GM12865 (cell line): Measurements from ENCODE around the gene SEMG1.

Experiments used
- DNase-seq: peaks from one replicate; pipeline ENCODE4 v3.0.0; 2010; ENCODE audit warnings: low read depth
- H3K4me3 ChIP-seq: 2 replicates; pipeline ENCODE4 v1.5.1; 2011; ENCODE audit warnings: mild to moderate bottlenecking, low read depth, low read length, control low read depth
- TF ChIP-seq, protein P1 (sequence below): IDR thresholded peaks from 2 replicates; pipeline ENCODE4 v1.5.1; 2011; ENCODE audit warnings: low read length, control low read depth, low read depth, inconsistent platforms; ENCODE audit not compliant: insufficient read depth; ENCODE audit errors: missing control alignments

Gene SEMG1

DNA sequence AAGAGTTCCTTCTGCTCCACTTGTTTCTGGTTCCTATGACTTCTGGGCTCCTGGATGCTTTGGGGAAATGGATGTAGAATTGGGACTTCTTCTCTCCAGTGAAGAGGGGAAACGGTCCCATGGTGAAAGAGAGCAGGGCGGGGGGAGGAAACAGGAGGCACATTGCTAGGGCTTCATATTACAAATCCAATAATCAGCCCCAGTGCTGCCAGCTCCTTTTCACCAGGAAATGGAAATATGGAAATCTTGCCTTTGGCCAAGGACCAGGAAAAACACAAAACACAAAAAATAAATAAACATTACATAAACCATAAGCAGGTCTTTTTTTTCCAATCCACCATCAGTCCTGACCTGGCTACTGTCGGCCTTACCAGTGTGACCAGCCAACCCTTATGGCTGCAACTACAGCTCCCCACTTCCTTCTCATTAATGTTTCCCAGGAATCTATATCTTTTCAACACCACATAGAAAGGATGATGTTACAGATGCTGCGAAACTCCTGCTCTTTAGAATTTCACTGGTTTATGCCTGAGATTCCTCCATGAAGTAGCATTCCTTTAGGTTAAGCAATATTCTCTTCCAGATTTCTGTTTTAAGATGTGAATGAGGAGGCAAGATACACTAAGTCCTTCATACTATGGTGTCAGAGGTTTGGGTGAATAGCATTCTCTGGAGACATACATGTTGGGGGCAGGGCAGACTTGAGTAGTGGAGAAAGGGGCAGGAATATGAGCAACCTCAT lies 30.1 kb upstream of the SEMG1 start:
- no peak overlapping the region for H3K4me3 ChIP-seq
- TF ChIP-seq, protein P1, sequence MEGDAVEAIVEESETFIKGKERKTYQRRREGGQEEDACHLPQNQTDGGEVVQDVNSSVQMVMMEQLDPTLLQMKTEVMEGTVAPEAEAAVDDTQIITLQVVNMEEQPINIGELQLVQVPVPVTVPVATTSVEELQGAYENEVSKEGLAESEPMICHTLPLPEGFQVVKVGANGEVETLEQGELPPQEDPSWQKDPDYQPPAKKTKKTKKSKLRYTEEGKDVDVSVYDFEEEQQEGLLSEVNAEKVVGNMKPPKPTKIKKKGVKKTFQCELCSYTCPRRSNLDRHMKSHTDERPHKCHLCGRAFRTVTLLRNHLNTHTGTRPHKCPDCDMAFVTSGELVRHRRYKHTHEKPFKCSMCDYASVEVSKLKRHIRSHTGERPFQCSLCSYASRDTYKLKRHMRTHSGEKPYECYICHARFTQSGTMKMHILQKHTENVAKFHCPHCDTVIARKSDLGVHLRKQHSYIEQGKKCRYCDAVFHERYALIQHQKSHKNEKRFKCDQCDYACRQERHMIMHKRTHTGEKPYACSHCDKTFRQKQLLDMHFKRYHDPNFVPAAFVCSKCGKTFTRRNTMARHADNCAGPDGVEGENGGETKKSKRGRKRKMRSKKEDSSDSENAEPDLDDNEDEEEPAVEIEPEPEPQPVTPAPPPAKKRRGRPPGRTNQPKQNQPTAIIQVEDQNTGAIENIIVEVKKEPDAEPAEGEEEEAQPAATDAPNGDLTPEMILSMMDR, result no peak
- no peak for DNase-seq

DNA sequence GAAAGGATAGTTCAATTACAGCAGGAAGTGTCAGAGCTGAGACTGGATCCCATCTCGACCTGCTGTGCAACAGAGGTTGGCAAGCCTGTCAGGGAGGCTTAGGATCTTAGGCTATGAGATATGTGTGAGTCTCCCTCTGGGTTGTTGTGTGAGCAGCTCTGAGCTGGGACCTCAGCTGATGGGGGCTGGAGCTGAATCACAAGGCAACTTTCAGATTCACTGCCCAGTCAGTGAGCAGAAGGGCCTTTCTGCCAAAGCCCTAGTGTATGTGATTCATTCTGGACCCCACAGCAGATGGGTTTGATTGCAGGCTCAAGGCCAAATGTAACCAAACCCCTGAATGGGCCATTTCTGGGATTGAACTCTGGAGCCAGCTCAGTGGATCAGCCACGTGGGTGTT lies 27.7 kb upstream of the SEMG1 start:
- TF ChIP-seq, protein P1, result no peak
- H3K4me3 ChIP-seq, result no peak overlapping the region
- DNase-seq, result no peak

DNA sequence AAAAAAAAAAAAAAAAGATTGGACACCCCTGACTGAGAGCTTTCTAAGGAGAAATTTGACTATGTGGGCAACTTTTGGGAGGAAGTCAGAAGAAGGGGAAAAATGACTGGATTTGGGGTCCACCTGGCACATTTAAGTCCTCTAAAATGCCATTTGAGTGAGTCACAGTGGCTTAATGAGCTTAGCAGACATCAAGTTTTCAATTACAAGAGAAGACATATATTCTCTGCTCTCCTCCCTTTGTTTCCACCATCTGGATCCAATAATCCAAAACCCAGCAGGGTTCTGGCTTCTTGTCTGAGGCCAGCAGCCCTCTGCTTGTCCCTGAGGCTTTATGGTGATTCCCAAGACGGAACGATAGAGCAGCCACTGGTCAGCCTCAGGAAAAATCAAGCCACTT lies 25.2 kb upstream of the SEMG1 start:
- no peak overlapping the region for H3K4me3 ChIP-seq
- TF ChIP-seq, protein P1, result no peak
- DNase-seq, result no peak

DNA sequence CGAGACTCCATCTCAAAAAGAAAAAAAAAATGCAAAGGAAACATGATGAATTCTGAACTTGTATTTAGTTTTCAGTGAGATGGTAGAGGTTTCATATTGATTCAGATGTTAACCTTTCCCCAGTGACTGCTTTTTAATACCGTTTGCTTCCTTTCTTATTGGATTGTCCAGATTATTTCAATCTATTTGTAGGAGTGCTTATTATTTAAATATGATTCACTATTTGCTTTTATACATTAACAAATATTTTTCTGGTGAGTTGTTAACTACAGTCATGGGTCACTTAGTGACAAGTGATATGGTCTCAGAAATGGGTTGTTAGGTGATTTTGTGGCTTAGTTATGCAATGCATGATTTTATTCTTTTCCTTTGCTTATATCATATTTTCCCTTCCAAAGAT lies 23.7 kb upstream of the SEMG1 start:
- no peak overlapping the region for H3K4me3 ChIP-seq
- DNase-seq, result no peak
- TF ChIP-seq, protein P1, result no peak

DNA sequence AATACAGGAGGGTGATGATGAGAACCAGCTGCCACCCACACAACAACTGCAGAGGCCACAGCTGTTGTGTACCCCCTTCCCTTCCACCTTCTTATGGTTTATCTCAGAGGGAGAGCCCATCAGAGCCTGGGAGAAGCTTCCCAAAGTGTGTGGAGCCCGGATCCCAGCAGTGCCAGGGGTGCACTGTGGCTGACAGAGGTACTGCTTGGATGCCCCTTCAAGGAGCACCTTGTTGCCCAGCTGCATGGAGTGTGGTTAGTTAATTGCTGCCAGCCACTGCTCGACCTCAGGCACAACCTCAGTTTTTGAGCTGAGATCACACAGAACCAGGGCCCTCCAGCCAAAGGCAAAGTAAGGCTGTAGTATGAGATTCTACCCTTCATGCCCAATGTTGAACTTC lies 19.1 kb upstream of the SEMG1 start:
- DNase-seq, result no peak
- H3K4me3 ChIP-seq, result no peak overlapping the region
- TF ChIP-seq, protein P1, result no peak

DNA sequence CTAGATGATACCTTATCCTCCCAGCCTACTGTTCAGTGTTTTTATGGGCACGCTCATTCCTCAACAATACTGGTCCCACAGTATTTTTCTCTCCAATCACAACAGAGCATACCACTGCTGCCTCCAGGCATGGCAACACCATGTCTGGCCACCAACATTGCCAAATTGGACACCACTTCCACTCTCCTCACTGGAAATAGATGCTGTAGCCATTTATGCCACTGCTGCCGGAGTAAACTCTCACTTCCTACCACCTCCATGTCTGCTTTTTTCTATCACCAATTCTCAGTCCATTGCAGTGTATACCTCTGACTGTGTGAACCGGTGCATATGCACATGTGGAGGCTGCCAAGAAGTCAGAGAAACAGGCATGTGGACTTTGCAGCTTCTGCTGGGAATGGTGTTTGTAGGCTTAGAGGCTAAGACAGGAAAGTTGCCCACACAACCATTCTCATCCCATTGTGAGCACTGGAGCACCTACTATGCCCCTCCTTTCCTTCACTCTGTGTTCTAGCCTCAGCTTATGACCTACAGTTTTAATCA lies 17.7 kb upstream of the SEMG1 start:
- TF ChIP-seq, protein P1, result no peak

DNA sequence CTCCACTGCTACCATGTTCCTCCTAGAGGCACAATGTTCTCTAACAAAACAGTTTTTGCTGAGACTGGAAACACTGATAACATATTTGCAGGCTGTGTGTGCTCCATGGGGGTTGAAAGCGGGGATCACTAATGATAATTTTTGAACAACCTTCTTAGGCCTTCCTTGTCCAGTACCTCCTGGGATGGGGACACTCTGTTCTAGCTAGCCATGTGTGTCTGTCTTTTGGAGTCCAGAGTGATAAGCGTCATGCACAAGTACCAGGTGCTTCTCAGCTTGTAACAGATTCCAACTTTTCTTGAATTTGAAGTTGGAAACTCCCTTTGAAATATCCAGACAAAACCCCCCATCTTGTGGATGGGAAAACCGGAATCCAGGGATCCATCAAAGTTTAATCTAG lies 17.0 kb upstream of the SEMG1 start:
- no peak overlapping the region for H3K4me3 ChIP-seq
- no peak for DNase-seq
- TF ChIP-seq, protein P1, result no peak

More for the DNA sequence above, 17.7 kb upstream of the SEMG1 start:
- H3K4me3 ChIP-seq, result no peak overlapping the region
- no peak for DNase-seq
